Measurements from ENCODE around the gene PPL.

- TF ChIP-seq CTCF (CRISPR knock-in tag; IDR thresholded peaks at IDR 0.05) (no peak), TOE1 (CRISPR knock-in tag; IDR thresholded peaks at IDR 0.05) (no peak), MZF1 (CRISPR knock-in tag; IDR thresholded peaks at IDR 0.05; ENCODE audit: borderline replicate concordance) (no peak), SUZ12 (IDR thresholded peaks at IDR 0.05; ENCODE audit: low read depth, low read length) (no peak), ZNF772 (CRISPR knock-in tag; IDR thresholded peaks at IDR 0.05) (no peak), NFIB (CRISPR knock-in tag; IDR thresholded peaks at IDR 0.05; ENCODE audit: borderline replicate concordance) (no peak)
Measured at GRCh38 chr16:4895366-4895765, 41.6 kb downstream of the PPL start.

All from HepG2 (cell line).